Measurements from ENCODE around the gene C19orf38.

Gene C19orf38

GRCh38 chr19:10812902-10813404 is 35.3 kb upstream of the C19orf38 start:
- Mint-ChIP-seq H3K9me3 (no peaks in the 10 kb centered on the region), H3K36me3 (ENCODE audit: low read depth) (peaks cover 35% of the 10 kb centered on the region), H3K4me3 (no peak overlapping the region), H3K27ac (peak overlapping the region; percentile 77), H3K4me1 (peaks cover 15% of the 10 kb centered on the region), H3K27me3 (ENCODE audit: low read depth, poor library complexity) (no peaks in the 10 kb centered on the region)
- TF ChIP-seq CTCF (IDR thresholded peaks at IDR 0.05): no peak
- no peak for DNase-seq

- peaks cover 15% of the 10 kb centered on the region for H3K4me1 Mint-ChIP-seq
- no peak for DNase-seq
- H3K36me3 Mint-ChIP-seq (ENCODE audit: low read depth): peaks cover 28% of the 10 kb centered on the region
- H3K27ac Mint-ChIP-seq: no peak overlapping the region
- H3K27me3 Mint-ChIP-seq (ENCODE audit: low read depth, poor library complexity): no peaks in the 10 kb centered on the region
- no peak overlapping the region for H3K4me3 Mint-ChIP-seq
- no peak for TF ChIP-seq CTCF (IDR thresholded peaks at IDR 0.05)
- no peaks in the 10 kb centered on the region for H3K9me3 Mint-ChIP-seq
These were observed 33.1 kb upstream of the C19orf38 start for GRCh38 chr19:10815007-10815536.

- H3K9me3 Mint-ChIP-seq: no peaks in the 10 kb centered on the region
- H3K4me1 Mint-ChIP-seq: peaks cover 15% of the 10 kb centered on the region
- TF ChIP-seq CTCF (IDR thresholded peaks at IDR 0.05): no peak
- H3K4me3 Mint-ChIP-seq: no peak overlapping the region
- no peaks in the 10 kb centered on the region for H3K27me3 Mint-ChIP-seq (ENCODE audit: low read depth, poor library complexity)
- peaks cover 38% of the 10 kb centered on the region for H3K36me3 Mint-ChIP-seq (ENCODE audit: low read depth)
- peak overlapping the region; percentile 79 for H3K27ac Mint-ChIP-seq
- no peak for DNase-seq
These were observed 32.1 kb upstream of the C19orf38 start for GRCh38 chr19:10815969-10816644.

- peak overlapping the region; percentile 79 for H3K27ac Mint-ChIP-seq
- H3K4me3 Mint-ChIP-seq: no peak overlapping the region
- no peaks in the 10 kb centered on the region for H3K9me3 Mint-ChIP-seq
- no peaks in the 10 kb centered on the region for H3K27me3 Mint-ChIP-seq (ENCODE audit: low read depth, poor library complexity)
- H3K36me3 Mint-ChIP-seq (ENCODE audit: low read depth): peaks cover 42% of the 10 kb centered on the region
- no peak for DNase-seq
- no peak for TF ChIP-seq CTCF (IDR thresholded peaks at IDR 0.05)
- H3K4me1 Mint-ChIP-seq: peaks cover 15% of the 10 kb centered on the region
These were observed 31.5 kb upstream of the C19orf38 start for GRCh38 chr19:10816691-10817090.

- no peaks in the 10 kb centered on the region for H3K27me3 Mint-ChIP-seq (ENCODE audit: low read depth, poor library complexity)
- no peak for TF ChIP-seq CTCF (IDR thresholded peaks at IDR 0.05)
- H3K27ac Mint-ChIP-seq: peak overlapping the region; percentile 91
- peaks cover 15% of the 10 kb centered on the region for H3K4me1 Mint-ChIP-seq
- H3K4me3 Mint-ChIP-seq: no peak overlapping the region
- no peak for DNase-seq
- no peaks in the 10 kb centered on the region for H3K9me3 Mint-ChIP-seq
- peaks cover 45% of the 10 kb centered on the region for H3K36me3 Mint-ChIP-seq (ENCODE audit: low read depth)
These were observed 30.8 kb upstream of the C19orf38 start for GRCh38 chr19:10817291-10818038.
